Stimulated activated CD8-positive, alpha-beta memory T cell treated with anti-CD3 and anti-CD28 coated beads, Interleukin-7, amount 100 ng/mL, for 1 hour (primary cell): Measurements from ENCODE around the gene KIFAP3.
"Not testable (repeated sequence)": the region's sequence is repeated elsewhere in the genome, so short reads cannot be mapped to it uniquely, and the experiment has no call there.

Source experiments
- DNase-seq, 2 donors: peaks; one replicate each; pipeline ENCODE4 v3.0.0-alpha.2; 2020; ENCODE audit warnings: low read depth in 2 of 2

The KIFAP3 gene

GRCh38 chr1:170074250-170075157 is at the start of gene KIFAP3:
TSS of gene KIFAP3 (minus strand) at chr1:170074695. CDS start at chr1:170074467, 228 bp downstream.
- peak; percentile 88 to 89 for DNase-seq

- no peak for DNase-seq
These were observed 47.9 kb upstream of the KIFAP3 start for GRCh38 chr1:170122366-170122765.

GRCh38 chr1:170114906-170115305 is 40.4 kb upstream of the KIFAP3 start:
- no peak for DNase-seq

GRCh38 chr1:170113140-170113539 is 38.6 kb upstream of the KIFAP3 start:
- DNase-seq, result not testable (repeated sequence)

- no peak for DNase-seq
These were observed 23.0 kb upstream of the KIFAP3 start for GRCh38 chr1:170097449-170097948.

GRCh38 chr1:170096806-170097340 is 22.4 kb upstream of the KIFAP3 start:
- no peak for DNase-seq

GRCh38 chr1:170095976-170096748 is 21.7 kb upstream of the KIFAP3 start:
- DNase-seq, result no peak

GRCh38 chr1:170094697-170095616 is 20.5 kb upstream of the KIFAP3 start:
- not testable (repeated sequence) for DNase-seq

GRCh38 chr1:170086399-170087032 is 12.0 kb upstream of the KIFAP3 start:
- DNase-seq, result no peak

- DNase-seq, result no peak
These were observed 10.6 kb upstream of the KIFAP3 start for GRCh38 chr1:170085091-170085490.

GRCh38 chr1:170078610-170079189 is 4.2 kb upstream of the KIFAP3 start:
- DNase-seq, result no peak

- no peak for DNase-seq
These were observed 3.4 kb upstream of the KIFAP3 start for GRCh38 chr1:170077926-170078325.

GRCh38 chr1:170076952-170077351 is 2.5 kb upstream of the KIFAP3 start:
- not testable (repeated sequence) for DNase-seq

- no peak for DNase-seq
These were observed 1.7 kb upstream of the KIFAP3 start for GRCh38 chr1:170076199-170076598.

- no peak for DNase-seq
These were observed 691 bp upstream of the KIFAP3 start for GRCh38 chr1:170075186-170075585.

- DNase-seq, result no peak
These were observed 624 bp downstream of the KIFAP3 start for GRCh38 chr1:170073893-170074249.

- no peak for DNase-seq
These were observed 3.1 kb downstream of the KIFAP3 start for GRCh38 chr1:170071378-170071777.

- DNase-seq, result no peak
These were observed 5.6 kb downstream of the KIFAP3 start for GRCh38 chr1:170068923-170069322.

GRCh38 chr1:170067253-170067819 is 7.2 kb downstream of the KIFAP3 start:
- no peak for DNase-seq

- DNase-seq, result no peak
These were observed 9.7 kb downstream of the KIFAP3 start for GRCh38 chr1:170064821-170065220.
